Epithelial cell of alveolus of lung (primary cell): ENCODE measurements around the gene EVI2B. TPM values are rescaled to one million over a fixed set of nuclear protein-coding genes. Genes with fewer than 3 reads are reported as not detected.

Experiments used
- total RNA-seq: library from RNA; depleted of rRNA; stranded (reverse); fragments of >200 nt; gene quantifications from 2 replicates; pipeline ENCODE4 v1.2.1, GENCODE V29; 2015

EVI2B gene, protein sequence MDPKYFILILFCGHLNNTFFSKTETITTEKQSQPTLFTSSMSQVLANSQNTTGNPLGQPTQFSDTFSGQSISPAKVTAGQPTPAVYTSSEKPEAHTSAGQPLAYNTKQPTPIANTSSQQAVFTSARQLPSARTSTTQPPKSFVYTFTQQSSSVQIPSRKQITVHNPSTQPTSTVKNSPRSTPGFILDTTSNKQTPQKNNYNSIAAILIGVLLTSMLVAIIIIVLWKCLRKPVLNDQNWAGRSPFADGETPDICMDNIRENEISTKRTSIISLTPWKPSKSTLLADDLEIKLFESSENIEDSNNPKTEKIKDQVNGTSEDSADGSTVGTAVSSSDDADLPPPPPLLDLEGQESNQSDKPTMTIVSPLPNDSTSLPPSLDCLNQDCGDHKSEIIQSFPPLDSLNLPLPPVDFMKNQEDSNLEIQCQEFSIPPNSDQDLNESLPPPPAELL
- 0.16 and 0.52 TPM in 2 replicates for total RNA-seq

DNA sequence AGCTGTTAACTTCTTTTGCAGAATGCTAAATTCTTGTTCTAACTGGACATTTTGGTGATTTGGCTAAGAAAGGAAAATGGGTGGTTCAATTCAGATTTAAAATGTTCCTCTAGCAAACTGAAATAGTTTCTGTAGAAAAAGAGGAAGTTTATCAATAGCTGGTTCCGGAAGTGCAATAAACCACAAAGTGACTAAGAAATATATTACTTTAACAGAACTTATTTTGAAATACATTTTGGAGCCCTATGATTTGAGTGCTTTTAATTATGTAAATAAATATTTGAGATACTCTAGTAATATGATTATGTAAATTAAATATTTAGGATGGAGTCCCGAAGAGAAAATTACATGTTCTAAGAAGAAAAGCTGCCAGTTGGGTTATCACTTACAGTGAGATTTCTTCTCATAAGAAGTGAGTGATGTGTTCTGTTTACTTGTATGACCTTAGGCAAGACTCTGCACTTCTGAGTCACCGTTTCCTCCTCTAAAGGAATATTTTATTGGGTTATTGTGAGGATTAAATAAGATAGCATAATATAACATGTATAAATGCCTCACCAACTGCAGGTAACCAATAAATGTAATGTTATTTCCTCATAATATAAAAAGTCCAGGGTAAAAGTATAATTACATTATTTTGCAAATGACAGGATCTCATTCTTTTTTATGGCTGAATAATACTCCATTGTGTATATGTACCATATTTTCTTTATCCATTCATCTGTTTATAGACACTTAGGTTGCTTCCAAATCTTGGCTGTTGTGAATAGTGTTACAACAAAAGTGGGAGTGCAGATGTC, at the start of gene EVI2B:
Gene EVI2B (minus strand): TSS at position 73 of the 800 bp plus-strand sequence. CDS start 8,445 bp downstream, outside the sequence.

DNA sequence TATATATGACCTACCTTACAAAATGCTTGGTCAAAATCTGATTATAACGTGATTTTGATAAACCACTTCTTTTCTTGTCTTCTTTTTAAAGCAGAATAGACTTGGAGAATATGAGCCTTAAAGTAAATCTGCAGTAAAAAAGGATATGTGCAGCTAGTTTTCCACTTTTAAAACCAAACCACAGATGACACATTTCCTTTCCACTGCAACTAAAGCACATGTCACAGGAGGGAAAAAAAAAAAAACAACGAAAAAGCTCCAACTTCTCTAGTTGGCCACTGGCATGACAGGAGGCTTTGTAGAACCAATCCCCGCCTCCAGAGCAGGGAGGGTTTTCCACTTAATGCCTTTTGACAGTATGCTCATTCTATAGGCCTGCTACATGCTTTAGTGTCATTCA, 7.6 kb upstream of the EVI2B start, which contains the start of gene EVI2A:
Gene EVI2A (minus strand): TSS at position 142 of the 400 bp plus-strand sequence. CDS start 2,609 bp downstream, outside the sequence.

GRCh38 chr17:31297090-31297489, 16.8 kb downstream of the EVI2B start, which contains the start of gene OMG:
OMG (minus strand) TSS chr17:31297239; CDS start chr17:31296331, 908 bp downstream.

Other genes starting within 250 kb of the EVI2B start
- gene NF1, start 219.1 kb downstream of the EVI2B start, total RNA-seq: 26.5 and 33.0 TPM in 2 replicates
- 4.1 TPM in 1 of 2 replicates, not detected in the other for gene OMG, start 16.8 kb downstream of the EVI2B start, total RNA-seq
- 0.16 and 1.8 TPM in 2 replicates for gene EVI2A, start 7.6 kb upstream of the EVI2B start, total RNA-seq
- under 0.01 and 0.52 TPM in 2 replicates for gene RAB11FIP4, start 77.6 kb upstream of the EVI2B start, total RNA-seq